DOHH2 (cell line): ENCODE data around the gene AKR1C4.

ENCODE experiments used
- CTCF ChIP-seq: fragments of 200-600 bp; sonication (generic); IDR thresholded peaks from one replicate; pipeline ENCODE4 v1.5.1; 2014; ENCODE audit warnings: antibody characterized with exemption, mild to moderate bottlenecking, low read depth, low read length; ENCODE audit not compliant: poor library complexity, severe bottlenecking
- EZH2phosphoT487 ChIP-seq: fragments of 200-600 bp; sonication (generic); IDR thresholded peaks from 2 replicates; pipeline ENCODE4 v1.6.1; 2017; ENCODE audit warnings: borderline replicate concordance, mild to moderate bottlenecking, antibody characterized with exemption, low read length, moderate library complexity, mixed read lengths

DNA sequence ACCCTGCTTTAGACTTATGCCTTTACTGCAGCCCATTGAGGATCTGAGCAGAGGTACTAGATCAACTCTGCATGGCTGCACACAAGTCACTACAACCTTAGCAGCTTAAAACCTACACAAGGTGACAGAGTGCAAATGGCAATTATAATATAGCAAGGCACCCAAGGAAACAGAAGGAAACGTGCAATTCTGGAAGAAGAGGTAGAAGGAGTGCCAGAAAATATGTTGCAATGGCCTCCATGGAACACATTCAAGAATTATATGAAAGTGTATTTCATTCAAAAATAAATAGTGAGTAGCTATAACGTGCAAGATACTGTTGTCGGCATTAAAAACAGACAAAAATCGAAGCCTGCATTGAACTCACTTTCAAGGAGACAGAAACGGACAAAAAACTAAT, 8.8 kb upstream of the AKR1C4 start:
- TF ChIP-seq CTCF (no peak), EZH2phosphoT487 (no peak)
